Hematopoietic multipotent progenitor cell treated with erythropoietin and hydrocortisone succinate and interleukin-3 and kit ligand, for 17 days (in vitro differentiated cells): ENCODE data around the gene MUC5AC.
"Not testable (repeated sequence)": the region's sequence is repeated elsewhere in the genome, so short reads cannot be mapped to it uniquely, and the experiment has no call there.

ENCODE experiments used
- DNase-seq: peaks from one replicate; pipeline ENCODE4 v3.0.0-alpha.2; 2015; ENCODE audit warnings: low spot score

MUC5AC gene

DNA sequence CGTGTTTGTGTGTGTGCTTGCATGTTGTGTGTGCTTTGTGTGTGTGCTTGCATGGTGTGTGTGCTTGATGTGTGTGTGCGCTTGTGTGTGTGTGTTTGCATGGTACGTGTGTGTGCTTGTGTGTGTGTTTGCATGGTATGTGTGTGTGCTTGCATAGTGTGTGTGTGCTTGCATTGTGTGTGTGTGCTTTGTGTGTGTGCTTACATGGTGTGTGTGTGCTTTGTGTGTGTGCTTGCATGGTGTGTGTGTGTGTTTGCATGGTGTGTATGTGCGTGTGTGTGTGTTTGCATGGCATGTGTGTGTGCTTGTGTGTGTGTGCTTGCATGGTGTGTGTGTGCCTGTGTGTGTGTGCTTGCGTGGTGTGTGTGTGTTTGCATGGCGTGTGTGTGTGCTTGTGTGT is 10.0 kb upstream of the MUC5AC start:
- DNase-seq = no peak

DNA sequence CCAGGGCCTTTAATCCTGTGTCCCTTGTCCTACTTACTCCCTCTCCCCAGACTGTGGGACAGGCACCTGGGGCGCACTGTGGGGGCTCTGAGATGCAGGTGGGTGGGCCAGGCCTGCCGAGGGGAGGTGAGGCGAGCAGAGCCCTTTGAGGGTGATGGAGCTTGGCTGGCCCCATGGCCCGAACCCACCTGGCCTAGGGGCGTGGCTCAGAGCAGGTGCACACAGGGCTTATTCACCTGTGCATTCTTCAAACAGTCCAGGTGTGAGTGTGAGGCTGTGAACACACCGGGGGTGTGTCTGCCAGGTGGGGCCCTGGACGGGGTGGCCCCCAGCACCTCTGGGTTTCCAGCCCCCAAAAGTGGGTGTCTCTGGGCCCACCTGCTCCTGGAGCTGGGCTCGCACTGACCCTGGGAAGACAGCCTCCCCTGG is 9.0 kb upstream of the MUC5AC start:
- DNase-seq = no peak

DNA sequence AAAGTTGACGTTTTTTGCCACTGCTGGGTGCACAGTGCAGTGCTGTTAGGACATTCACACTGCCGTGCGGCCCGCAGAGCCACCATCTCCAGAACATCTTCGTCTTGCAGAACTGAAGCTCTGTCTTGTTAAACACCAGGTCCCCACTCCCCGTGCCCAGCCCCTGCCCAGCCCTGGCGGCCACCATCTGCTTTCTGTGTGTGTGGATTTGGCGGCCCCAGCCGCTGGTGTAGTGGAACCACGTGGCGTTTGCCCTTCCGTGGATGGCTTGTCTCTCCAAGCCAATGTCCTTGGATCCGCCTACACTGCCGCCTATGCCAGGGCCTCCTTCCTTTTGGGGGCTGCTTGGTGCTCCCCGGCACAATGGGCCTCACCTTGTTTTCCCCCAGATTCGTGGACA is 8.2 kb upstream of the MUC5AC start:
- DNase-seq = no peak

DNA sequence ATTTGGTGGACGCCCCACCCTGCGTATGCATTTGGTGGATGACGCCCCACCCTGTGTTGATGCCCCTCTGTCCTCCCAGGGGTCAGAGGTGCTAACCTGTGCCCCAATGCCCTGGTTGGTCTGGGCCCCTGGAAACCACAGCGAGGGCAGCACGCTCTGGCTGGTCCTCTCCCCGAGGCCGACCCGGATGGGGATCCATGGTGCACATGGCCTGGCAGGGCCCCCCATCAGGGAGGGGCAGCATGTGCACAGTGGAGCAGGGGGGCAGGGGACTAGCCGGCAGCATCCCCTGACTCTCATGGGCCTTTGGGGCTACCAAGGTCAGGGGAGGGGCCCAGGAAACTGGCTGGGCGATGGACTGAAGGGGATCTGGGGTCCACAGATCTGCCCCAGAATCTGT is 7.6 kb upstream of the MUC5AC start:
- no peak for DNase-seq

DNA sequence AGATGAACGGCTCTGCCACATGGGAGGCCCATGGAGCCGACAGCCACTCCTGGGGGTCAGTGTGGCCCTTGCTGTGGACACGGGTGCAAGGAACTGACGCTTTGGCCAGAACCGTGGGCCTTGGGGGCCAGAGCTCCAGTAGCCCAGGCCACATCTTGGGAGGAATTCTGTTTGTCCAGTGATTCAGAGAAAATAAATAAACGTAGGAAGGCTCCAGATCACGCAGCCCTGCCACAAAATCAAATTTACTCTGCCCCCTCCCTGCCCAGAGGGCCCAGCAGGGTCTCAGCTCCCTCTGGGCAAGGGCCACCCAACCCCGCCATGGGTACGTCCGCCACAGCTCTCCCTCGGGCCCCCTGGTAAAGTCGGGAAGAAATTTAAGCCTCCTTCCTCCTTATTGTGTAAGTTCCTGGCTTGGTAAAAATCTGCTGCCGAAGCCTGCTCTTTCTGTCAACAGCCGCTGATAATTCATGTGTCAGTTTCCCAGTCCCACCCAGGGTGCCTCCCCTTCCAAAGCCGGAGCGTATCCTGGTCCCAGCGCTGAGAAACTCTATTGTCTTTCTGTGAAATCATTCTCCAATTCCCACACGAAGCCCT is 6.9 kb upstream of the MUC5AC start:
- no peak for DNase-seq

DNA sequence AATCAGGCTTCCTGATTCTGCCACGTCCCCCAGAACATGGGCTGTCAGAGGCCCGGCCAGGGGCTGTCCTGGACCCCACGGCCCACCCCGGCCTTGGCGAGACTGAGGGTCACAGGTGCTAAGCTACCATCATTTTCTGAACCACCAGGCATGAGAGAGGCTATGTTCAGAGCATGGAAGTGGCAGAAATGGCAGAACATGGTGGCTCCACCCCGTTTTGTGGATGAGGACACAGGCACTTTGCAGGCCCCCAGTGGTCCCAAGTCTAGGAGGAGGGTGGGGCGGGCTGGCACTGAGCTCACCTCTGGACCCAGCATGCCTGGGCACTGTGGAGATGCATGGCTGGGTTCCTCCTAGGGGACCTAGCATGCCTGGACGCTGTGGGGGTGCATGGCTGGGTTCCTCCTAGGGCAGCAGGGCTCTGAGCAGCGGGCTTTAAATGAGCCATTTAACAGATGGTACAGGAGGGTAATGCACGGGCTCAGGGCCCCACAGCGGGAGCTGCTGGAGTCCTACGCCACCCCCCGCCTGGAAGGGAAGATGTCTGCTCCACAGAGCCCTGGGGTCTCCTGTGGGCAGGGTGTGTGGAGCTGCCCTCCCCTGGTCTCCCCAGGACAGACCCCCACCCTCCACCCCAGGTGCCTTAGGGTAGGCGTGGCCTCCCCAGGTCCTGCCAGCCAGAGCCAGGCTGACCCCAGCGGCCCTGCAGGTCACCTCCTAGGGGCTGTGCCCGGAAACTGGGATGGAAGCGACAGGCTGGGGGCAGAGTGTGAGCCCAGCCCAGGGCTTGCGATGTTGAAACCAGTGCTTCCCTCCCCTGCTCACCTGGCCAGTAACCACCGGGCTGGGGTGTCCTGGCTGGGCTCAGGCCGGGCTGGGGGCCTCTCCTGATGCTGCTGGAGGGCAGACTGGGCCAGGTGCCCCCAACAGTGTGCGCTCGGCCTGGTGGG is 6.1 kb upstream of the MUC5AC start:
- DNase-seq = no peak

DNA sequence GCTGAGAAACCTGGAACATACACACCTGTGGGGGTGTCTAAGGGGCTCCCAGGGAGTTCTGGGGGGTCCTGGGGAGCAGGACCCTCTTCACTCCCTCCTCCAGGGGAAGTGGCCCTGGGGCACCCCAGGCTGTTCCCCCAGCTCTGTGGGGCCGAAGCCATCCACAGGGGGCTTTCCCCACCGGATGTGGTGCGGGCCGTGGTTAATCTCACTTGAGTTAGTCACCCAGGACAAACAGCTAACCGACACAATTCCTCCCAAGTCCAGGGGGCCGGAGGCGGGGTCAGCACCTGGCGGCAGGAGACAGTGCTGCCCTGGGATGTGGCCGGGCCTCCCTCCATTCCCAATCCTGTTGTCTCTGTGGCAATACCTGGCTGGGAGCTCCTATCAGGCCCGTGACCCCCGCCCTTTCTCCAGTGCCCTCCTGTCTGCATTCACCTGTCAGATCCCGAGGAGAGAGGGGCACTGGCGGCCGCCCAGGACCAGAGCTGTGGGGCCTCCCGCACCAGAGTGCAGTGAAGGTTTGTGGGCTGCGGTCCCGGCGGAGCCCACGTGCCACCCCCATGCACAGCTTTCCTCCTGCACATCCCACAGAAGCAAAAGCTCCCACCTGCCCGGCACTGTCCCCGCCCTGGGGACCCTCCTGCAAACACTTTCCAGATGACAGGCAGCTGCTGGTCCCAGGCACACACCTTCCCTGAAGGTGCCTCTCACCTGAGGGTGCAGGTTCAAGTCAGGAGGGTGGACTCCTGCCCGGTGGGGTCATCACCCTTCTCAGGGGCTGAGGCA is 5.2 kb upstream of the MUC5AC start:
- DNase-seq = no peak

DNA sequence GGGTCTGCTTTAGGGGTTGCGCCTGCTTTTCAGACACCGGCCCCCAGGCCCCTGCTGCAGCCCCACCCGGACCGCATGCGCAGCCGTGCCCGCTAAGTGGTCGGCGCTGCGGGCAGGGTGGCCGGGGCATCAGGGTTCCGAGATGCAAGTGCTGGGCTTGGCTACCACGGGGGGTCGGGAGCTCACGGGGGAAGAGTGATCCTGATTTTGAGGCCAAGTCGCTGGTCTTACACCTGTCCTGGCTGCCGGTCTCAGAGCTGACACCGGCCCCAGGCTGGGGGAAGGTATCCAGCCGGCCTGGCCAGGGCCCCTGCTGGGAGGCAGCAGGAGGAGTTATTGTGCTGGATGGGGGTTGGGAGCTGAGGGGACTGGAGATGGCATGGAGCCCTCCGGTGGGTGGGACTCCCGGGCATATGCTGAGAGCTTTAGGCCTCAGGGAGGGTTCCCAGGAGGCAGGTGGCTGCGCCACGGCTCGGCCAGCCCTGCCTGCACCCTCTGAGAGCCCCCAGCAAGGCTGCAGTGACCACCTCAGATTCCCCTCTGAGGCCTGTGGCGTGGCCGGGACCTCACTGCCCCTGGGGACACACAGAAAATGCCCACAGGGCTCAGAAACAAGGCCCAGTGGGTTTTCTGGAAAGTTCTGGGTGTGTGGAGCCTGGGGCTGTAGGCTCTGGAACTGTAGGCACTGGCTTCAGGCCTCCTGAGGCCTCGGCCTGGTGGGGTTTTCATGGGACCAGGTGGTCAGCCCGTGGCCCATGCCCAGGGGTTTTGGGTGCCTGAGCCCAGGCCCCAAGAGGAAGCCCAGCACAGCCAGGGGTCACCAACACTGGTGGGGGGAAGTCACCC is 4.4 kb upstream of the MUC5AC start:
- no peak for DNase-seq

DNA sequence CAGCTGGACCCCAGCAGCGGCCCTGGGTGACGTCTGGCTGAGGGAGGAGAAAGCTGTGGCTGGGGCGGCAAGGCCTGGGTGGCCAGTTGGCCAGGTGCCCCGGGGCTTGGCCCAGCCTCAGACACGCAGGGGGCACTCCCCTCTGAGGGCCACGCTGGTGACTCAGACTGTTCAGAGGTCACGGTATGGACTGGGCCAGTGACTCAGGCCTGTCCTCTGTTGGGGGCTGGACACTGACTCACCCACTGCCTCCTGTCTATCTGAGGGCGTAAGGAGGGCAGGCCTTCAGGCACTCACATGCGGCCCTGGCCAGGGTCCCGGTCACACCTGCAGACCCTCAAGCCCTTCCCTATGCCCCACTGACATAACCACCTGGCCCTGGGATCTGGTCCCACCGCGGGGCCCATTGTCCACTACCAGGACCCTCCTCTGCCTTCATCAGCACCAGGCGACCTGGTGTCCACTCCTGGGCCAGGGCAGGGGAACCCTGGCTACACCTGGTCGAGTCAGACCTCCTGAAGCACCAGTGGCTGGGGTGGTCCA is 3.7 kb upstream of the MUC5AC start:
- no peak for DNase-seq

DNA sequence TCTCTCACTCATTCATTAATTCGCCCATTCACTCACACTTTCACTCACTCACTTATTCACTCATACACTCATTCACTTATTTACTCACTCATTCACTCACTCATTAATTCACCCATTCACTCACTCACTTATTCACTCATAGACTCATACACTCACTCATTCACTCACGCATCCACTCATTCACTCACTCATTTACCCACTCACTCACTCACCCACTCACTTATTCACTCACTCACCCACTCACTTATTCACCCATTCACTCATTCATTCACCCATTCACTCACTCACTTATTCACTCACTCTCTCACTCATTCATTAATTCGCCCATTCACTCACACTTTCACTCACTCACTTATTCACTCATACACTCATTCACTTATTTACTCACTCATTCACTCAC is 3.1 kb upstream of the MUC5AC start:
- not testable (repeated sequence) for DNase-seq

DNA sequence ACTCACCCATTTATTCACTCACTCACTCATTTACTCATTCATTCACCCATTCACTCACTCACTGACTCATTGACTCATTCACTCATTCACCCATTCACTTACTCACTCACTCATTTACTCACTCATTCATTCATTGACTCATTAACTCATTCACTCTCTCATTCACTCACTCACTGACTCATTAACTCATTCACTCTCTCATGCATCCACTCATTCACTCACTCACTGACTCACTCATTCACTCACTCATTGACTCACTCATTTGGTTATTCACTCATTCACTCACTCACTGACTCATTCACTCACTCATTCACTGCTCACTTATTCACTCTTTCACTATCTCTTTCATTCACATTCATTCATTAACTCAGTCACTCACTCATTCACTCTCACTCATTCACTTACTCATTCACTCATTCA is 2.5 kb upstream of the MUC5AC start:
- no peak for DNase-seq

DNA sequence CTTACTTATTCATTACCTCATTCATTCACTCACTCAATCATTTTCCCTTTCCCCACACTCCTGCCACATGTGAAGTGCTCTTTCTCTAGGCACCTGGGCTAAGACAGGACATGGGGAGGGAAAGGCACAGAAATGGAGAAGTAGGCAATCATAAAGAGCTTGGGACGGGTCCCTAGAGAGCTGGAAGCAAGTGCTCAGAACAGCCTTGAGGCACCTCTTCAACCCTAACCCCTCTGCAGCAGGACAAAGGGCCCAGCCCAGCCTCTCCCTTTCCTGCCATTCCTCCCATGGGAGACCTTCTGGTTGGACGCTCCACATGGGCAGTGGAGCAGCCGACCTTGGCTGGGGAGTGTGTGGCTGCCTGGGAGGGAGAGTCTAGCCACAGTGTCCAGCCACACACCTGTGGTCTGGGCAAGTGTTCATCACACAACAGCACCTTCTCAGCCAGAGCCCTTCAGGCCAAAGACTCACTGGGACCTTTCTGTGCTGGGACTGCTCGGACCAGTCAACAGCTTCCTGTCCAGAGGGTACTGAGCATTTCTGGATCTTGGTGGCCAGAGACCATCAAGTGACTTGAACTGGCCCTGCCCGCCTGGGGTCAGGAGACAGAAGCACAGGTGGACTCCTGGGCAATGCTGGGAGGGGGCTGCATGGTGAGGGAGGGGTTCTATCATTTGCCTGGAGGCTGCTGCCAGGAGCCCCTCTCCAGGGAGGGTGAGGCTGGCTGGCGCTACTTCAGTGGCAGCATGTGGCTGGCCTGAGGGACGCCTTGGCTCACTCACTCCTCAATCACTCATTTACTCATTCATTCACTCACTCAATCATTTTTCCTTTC is 1.0 kb upstream of the MUC5AC start:
- DNase-seq = no peak

DNA sequence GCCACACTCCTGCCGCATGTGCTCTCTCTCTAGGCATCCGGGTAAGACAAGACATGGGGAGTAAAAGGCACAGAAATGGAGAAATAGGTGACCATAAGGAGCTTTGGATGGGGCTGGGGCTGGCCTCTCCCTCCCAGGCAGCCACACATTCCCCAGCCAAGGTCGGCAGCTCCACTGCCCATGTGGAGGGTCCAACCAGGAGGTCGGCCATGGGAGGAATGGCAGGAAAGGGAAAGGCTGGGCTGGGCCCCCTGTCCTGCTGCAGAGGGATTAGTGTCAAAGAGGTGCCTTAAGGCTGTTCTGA is 460 bp upstream of the MUC5AC start:
- DNase-seq = no peak

DNA sequence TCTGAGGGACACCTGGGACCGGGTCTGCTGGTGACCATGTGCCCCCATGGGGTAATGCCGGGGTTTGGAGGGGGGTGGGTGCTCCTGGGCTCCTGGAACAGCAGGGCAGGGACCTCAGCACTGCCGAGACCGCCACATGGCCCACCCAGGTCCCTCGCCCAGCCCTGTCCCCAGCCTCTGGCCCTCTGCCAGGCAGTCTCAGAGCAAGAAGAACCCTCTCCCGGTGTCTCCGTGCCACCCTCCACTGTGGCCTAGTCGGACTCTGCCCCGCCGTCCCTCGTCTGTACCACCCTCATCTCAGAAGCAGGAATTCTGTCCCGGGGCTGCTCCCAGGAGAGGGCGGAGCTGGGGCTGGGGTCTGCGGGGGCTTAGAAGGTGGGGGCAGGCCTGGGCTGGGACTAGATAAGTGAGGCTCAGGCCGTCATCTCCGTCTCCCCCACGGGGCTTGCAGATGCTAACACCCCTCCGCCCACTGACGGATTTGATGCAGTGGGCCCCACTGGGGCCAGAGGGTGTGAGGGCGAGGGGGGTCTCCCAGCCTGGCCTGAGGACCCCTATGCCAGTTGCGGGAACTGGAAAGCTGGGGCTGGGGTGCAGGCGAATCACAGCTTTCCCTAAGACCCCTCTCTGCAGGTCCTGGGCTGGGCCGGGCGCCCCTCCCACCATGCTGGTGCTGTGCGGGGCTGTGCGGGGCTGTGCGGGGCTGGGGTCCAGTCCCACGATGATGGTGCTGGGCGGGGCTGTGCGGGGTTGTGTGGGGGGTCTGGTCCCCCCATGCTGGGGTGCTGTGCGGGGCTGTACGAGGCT is 1.1 kb downstream of the MUC5AC start:
- no peak for DNase-seq

DNA sequence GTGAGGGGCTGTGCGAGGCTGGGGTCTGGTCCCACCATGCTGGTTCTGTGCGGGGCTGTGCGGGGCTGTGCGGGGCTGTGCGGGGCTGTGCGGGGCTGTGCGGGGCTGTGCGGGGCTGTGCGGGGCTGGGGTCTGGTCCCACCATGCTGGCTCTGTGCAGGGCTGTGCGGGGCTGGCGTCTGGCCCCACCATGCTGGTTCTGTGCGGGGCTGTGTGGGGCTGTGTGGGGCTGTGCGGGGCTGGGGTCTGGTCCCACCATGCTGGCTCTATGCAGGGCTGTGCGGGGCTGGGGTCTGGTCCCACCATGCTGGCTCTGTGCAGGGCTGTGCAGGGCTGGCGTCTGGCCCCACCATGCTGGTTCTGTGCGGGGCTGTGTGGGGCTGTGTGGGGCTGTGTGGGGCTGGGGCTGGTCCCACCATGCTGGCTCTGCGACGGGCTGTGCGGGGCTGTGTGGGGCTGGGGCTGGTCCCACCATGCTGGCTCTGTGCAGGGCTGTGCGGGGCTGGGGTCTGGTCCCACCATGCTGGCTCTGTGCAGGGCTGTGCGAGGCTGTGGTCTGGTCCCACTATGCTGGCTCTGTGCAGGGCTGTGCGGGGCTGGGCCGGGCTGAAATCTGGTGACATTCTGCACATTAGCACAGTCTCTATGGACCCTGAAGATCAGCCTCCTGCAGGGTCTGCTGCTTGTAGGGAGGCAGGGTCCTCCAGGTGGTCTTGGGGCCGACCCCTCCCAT is 1.9 kb downstream of the MUC5AC start:
- DNase-seq = not testable (repeated sequence)

DNA sequence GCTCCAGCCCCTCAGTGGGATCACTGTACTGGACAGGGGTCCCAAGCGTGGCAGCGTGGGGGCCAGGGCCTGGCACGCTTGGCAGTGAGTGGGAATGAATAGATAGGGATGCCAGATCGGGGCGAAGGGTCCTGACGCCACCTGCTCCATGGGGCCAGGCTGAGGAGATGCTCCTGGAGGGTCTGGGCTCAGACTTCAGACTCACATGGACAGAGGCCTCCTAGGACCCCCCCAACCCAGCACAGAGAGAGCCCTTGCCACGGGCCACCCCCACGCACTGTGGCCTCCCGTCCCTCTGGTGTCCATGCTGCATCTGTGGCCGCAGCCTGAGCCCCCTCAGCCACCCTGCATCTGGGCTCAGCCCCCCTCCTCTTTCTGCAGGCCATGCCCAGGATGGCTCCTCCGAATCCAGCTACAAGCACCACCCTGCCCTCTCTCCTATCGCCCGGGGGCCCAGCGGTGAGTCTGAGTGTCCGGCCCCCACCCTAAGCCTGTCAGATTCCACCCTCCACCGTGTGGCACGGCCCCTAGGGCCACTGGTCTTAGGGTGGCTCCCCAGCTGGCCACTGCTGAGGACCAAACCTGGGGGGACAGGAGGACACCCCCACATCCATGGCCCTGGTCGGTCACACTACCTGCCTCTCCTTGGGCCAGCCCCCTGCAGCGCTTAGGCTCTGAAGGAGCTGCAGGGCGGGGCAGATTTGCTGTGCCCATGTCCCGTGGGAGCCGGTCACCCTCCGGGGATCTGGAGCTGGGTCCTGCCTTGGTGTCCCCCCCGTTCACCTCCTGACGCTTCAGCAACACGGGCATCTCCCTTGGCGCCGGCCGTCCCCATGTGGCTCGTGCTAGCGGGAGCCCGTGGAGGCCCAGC is 2.7 kb downstream of the MUC5AC start:
- no peak for DNase-seq

DNA sequence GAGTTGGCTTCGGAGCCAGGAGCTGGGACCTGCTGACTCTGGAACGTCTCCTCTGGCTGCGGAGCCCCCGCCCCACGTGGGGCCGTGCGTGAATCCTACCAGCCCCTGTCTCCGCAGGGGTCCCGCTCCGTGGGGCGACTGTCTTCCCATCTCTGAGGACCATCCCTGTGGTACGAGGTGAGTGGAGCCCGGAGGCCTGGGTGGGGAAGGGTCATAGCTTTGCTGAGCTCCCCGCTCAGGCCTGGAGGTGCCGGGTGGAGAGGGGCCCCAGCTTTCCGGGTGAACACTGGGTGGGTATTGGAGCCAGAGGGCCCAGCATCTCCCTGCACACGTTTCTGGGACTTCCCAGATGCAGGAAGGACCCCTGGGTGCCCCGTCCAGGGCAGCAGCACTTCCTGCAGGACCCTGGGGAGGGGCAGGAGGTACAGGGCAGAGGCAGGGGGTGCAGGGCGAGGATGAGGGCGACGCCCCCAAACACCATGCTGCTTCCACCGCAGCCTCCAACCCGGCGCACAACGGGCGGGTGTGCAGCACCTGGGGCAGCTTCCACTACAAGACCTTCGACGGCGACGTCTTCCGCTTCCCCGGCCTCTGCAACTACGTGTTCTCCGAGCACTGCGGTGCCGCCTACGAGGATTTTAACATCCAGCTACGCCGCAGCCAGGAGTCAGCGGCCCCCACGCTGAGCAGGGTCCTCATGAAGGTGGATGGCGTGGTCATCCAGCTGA is 3.8 kb downstream of the MUC5AC start:
- DNase-seq = no peak

DNA sequence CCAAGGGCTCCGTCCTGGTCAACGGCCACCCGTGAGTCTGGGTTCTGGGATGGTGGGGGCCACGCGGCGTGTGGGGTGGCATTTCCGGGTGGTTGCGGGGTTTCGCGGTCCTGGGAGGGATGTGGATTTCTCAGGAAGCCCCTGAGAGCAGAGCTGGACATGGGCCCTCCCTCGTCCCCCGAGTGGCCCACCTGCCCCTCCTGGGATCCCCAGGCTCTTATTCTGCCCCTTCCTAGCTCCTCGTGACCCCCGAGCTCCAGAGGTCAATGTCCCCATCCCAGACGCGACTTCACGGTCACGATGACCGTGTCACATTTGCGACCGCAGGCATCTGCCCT is 4.4 kb downstream of the MUC5AC start:
- DNase-seq = no peak
